ENCODE measurements around the gene CDK3. TPM values are rescaled to one million over a fixed set of nuclear protein-coding genes. Genes with fewer than 3 reads are reported as not detected.

The CDK3 gene
- polyA plus RNA-seq (2012; ENCODE audit: insufficient read length, low read depth) = 4.9 TPM

GRCh38 chr17:76000755-76001521, at the start of gene CDK3:
Gene CDK3, plus strand, starts transcription at chr17:76000855. Its CDS starts 571 bp downstream, at chr17:76001426.
- TF ChIP-seq TAF1 (IDR thresholded peaks at IDR 0.05; ENCODE audit: borderline replicate concordance, insufficient read depth, low read length) = no peak
- TF ChIP-seq FOXP2 (optimal IDR thresholded peaks at IDR 0.05; ENCODE audit: borderline replicate concordance, extremely low read depth, extremely low read length, insufficient read depth) = no peak
- no peak for TF ChIP-seq SIN3A (IDR thresholded peaks at IDR 0.05; ENCODE audit: borderline replicate concordance, insufficient read depth, low read length)
- TF ChIP-seq REST (IDR thresholded peaks at IDR 0.05; ENCODE audit: insufficient read depth in 1 of 2, low read depth in 2 of 2, low read length in 2 of 2) = no peak
- no peak for TF ChIP-seq POLR2AphosphoS5 (IDR thresholded peaks at IDR 0.05; ENCODE audit: low read depth, low read length)

GRCh38 chr17:75950855-75951554, 49.6 kb upstream of the CDK3 start:
- TF ChIP-seq REST (IDR thresholded peaks at IDR 0.05; ENCODE audit: insufficient read depth in 1 of 2, low read depth in 2 of 2, low read length in 2 of 2) = no peak
- TF ChIP-seq TAF1 (IDR thresholded peaks at IDR 0.05; ENCODE audit: borderline replicate concordance, insufficient read depth, low read length) = no peak
- no peak for TF ChIP-seq FOXP2 (optimal IDR thresholded peaks at IDR 0.05; ENCODE audit: borderline replicate concordance, extremely low read depth, extremely low read length, insufficient read depth)
- TF ChIP-seq POLR2AphosphoS5 (IDR thresholded peaks at IDR 0.05; ENCODE audit: low read depth, low read length) = no peak
- TF ChIP-seq SIN3A (IDR thresholded peaks at IDR 0.05; ENCODE audit: borderline replicate concordance, insufficient read depth, low read length) = no peak

GRCh38 chr17:75959051-75959838, 41.4 kb upstream of the CDK3 start:
- no peak for TF ChIP-seq SIN3A (IDR thresholded peaks at IDR 0.05; ENCODE audit: borderline replicate concordance, insufficient read depth, low read length)
- no peak for TF ChIP-seq FOXP2 (optimal IDR thresholded peaks at IDR 0.05; ENCODE audit: borderline replicate concordance, extremely low read depth, extremely low read length, insufficient read depth)
- no peak for TF ChIP-seq TAF1 (IDR thresholded peaks at IDR 0.05; ENCODE audit: borderline replicate concordance, insufficient read depth, low read length)
- no peak for TF ChIP-seq POLR2AphosphoS5 (IDR thresholded peaks at IDR 0.05; ENCODE audit: low read depth, low read length)
- TF ChIP-seq REST (IDR thresholded peaks at IDR 0.05; ENCODE audit: insufficient read depth in 1 of 2, low read depth in 2 of 2, low read length in 2 of 2) = no peak

GRCh38 chr17:75959839-75960511, 40.7 kb upstream of the CDK3 start:
- TF ChIP-seq SIN3A (IDR thresholded peaks at IDR 0.05; ENCODE audit: borderline replicate concordance, insufficient read depth, low read length) = no peak
- TF ChIP-seq TAF1 (IDR thresholded peaks at IDR 0.05; ENCODE audit: borderline replicate concordance, insufficient read depth, low read length) = no peak
- no peak for TF ChIP-seq POLR2AphosphoS5 (IDR thresholded peaks at IDR 0.05; ENCODE audit: low read depth, low read length)
- no peak for TF ChIP-seq FOXP2 (optimal IDR thresholded peaks at IDR 0.05; ENCODE audit: borderline replicate concordance, extremely low read depth, extremely low read length, insufficient read depth)
- TF ChIP-seq REST (IDR thresholded peaks at IDR 0.05; ENCODE audit: insufficient read depth in 1 of 2, low read depth in 2 of 2, low read length in 2 of 2) = no peak

All from PFSK-1 (cell line).